Amniotic epithelial cell (primary cell): ENCODE data around the gene GPR55.

Source experiments
- DNase-seq: peaks from one replicate; pipeline ENCODE4 v3.0.0-alpha.2; 2010; ENCODE audit warnings: low read depth

Gene GPR55

DNA sequence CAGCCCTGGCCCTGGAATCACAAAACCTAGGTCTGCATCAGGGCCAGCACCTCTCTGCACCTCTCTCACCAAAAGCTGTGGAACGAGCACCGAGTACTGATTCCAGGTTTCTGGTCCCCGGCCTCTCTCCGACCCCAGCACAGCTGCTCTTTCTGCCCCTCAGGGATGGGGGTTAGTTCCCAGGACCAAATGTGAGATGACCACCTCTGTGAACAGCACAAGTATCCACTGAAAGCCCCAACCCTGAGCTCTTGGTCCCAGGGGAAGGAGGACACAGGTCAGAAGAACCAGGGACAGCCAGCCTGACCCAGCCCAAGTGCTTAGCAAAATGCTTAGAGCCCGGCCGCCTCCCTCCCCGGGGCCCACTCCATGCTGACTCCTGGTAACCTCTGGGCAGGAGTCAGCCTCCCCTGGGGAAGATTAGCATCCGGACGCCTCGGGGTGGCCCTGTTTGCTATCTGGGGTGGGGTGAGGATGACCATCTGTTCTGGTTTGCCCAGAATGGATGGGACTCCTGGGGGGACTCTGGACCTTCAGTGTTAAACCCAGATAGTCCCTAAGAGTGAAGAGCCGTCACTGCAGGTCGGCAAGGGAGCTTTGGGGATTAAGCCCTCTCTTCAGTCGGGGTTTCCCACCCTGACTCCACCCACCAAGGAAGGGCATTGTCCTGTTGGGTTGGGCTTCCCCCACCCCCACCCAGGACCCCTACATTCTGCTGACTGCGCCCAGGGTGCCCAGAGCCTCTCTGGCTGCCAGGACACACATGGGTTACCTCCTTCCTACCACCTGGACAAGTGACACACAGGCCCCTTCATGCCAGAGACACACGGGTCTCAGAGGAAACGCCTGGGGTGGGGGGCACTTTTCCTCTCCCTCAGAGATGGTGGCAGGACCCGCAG, 9.4 kb upstream of the GPR55 start:
- no peak for DNase-seq

DNA sequence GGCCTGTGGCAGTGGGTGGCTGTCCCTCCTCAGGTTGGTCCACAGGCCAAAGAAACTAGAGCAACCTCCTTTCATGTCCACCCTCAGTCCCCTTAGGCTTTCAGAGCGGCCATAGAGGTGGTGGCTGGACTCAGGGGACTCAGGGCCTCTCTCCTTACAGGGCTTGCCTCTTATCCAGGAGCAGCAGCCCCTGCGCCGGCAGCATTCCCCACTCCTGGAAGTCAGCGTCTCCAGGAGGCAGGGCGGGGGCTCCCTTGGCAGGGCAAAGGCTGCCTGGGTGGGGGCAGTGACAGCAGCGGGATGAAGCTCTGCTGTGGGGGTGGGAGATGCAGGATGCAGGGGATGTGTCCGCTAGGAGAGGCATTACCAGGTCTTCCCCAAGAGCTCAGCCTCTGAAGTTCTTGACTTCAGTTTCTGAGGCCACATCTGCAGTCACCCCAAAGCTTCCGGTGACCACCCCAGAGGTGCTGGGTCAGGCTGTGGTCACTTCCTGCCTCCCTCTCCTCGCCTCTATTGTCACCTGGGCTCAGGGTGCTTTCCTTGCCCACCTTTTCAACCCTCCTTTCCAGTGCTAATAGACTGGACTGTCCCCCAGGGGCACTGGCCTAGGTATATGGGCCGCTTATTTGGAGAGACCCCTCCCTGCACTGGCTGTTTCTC, 8.6 kb upstream of the GPR55 start:
- no peak for DNase-seq

DNA sequence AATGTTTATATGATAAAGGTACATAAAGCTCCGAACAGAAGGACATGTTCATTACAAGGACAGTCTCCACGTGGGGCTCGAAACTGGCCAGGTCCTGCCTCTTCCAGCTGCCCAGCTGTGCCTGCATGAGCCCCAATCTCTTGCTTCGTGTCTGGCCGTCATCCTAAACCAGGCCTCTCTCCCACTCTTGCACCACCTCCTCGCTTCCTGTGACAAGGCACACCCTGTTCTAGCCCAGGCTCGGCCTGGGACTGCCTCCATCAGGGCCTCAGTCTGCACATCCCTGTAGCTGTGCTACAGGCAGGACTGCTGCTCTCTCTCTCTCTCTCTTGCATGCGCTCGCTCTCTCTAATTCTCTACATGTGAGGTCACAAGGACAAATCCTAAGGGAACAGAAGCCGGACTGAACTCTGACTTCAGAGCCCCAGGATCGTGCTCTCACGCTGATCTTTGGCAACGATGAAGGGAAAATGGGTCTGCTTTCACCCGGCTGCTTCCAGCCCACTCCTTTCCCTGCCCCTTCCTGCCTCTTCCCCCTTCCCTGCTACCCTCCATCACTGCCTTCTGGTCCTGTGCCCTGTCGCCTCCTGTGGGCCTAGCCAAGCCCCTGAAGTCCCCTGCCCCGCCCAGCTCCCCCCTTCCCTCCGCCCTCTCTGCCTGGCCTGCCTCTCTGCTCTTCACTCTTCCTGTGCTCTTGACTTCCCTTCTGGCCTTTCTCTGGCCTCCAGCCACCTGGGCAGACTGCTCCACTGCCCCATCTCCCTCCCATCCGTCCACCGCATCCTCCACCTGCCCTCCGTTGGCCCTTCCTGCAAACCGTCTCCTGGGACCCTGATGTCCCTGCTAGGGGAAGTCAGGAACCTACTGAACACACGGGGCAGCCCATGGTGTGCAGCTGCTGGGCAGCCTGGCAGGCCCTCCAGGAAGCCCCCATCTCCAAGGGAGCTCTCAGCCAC, 7.8 kb upstream of the GPR55 start:
- DNase-seq, result peak; percentile 49

DNA sequence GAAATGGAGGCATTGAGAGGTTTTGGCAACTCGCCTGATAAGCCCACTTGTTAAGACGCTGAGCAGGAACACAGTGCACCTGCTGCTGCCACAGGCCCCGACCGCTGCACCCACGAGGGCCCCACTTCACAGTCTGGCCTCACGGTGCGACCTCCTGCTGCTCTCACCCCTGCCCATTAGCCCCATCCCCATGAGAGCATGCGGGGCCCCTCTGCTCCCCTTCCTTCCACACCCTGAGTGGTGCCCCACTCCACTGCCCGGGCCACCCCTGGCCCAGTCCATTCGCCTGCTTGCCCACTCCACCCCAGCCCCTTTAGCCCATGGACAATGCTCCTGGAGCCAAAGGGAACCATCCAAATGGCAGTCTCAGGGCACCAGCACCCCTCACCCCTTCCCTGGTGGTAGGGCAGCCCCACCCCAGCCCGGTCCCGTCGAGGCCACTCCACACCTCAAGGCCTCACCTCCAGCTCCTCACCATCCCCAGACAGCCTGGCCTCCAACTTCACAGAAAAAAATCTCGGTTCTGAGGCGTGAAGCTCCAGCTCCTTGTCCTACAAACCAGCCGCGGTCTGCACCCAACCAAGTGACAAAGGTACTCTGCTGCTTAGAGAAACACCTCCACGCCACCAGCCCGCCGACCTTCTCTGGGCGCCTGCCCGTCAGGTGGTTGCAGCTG, 6.7 kb upstream of the GPR55 start:
- no peak for DNase-seq

DNA sequence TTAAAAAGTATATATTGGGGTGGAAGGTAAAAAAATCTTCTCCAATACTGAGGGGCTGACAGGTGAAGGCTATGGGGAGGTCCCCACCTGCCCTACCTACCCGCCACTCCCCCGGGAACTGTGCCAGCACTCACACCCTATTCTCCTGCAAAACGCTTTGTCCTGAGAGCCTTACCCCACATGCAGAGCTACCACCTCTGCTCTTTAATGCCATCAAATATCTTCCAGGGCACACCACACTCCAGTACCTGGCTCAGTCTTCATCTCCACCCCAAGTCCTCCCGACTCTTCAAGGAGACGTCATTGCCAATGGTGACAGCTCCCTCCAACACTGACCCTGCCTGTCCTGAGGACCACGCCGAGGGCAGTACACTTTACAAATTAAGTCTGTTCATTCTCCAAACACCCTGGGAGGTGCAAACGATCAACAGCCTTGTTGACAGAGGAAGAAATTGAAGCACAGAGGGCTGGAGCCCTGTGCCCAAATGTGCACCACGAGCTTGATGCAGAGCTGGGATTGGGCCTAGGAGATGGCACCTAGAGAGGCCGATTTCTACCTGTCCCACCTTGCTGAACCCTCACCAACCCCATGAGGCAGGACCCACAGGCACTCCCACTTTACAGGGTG, 6.0 kb upstream of the GPR55 start:
- DNase-seq, result no peak

DNA sequence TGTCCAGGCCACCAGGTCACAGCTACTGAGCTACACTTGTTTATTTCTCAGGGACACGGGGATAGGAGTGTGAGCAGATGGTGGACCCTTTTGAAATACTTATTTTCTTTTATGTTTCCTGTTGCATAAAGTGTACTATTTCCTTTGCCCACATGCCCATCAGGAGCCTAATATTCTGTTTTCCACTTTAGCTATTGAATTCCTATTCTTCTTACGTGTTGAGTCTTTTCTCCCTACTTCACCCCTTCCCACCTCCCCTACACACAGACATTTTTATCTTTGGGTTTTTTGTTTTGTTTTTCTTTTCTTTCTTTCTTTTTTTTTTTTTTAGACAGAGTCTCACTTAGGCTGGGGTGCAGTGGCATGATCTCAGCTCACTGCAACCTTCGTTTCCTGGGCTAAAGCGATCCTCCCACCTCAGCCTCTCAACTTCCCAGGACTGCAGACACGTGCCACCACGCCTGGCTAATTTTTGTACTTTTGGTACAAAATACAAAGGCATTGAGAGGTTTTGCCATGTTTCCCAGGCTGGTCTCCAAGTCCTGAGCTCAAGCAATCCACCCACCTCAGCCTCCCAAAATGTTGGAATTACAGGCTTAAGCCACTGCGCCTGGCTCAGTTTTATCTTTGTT, 5.2 kb upstream of the GPR55 start:
- no peak for DNase-seq

DNA sequence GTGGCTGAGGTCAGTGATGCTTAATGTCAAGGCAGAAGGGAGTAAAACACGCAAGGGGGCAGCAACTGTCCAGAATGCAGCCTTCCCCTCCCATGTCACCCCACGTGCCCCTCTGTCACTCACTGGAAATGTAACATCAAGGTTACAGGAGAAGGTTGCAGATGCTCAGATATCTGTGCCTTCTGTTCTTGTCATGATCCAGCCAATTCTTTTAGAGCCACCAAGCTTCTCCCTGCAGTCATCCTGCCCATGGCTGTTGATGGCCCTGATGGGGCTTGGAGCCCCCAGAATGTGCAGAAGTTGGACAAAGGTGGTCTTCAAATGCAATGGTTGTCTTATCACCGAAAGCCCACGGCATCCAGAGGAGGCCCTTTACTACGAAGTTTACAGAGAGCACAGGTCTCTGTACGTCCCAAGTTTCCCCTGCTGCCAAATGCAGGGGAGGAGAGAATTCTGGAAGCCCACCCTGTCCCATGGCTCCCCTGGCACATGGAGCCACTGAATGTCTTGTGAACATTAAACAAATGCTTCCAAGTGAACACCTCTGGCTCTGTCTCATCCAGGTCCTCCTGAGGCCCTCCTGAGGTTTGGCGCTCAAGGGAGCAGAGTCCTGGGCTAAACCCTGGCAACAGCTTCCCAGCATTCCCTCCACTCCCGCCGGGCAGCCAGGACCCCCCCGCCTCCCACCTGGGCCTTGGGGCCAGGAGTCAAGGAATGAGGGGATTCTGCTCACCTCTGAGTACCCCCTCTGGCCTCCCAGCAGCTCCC, 4.5 kb upstream of the GPR55 start:
- no peak for DNase-seq

DNA sequence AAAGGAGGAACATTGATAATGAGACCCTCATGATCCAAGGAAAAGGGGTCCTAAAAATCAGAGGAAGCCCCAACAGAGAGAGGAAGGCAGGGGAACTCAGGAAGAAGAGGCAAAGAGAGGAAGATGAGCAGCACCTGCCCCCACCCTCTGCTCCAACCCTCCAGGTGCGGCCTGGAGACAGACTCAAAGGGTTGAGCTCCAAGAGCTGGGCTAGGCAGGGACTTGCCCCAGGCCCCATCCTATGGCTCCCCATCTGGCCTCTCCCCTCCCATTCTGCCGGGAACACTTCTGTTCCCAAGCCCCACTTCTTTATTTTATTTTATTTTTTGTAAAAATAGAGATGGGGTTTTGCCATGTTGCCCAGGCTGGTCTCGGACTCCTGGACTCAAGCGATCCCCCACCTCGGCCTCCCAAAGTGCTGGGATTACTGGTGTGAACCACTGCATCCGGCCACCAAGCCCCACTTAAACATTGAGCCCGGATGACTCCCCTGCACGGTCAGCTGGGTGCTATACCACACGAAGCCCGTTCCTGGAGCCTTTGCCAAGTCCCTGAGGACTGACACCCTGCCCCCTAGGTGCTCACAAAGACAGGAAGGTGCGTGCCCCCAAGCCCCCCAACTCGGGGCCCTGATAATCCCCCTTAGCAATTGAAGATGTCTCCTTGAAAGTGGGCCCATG, 3.8 kb upstream of the GPR55 start:
- DNase-seq, result no peak

DNA sequence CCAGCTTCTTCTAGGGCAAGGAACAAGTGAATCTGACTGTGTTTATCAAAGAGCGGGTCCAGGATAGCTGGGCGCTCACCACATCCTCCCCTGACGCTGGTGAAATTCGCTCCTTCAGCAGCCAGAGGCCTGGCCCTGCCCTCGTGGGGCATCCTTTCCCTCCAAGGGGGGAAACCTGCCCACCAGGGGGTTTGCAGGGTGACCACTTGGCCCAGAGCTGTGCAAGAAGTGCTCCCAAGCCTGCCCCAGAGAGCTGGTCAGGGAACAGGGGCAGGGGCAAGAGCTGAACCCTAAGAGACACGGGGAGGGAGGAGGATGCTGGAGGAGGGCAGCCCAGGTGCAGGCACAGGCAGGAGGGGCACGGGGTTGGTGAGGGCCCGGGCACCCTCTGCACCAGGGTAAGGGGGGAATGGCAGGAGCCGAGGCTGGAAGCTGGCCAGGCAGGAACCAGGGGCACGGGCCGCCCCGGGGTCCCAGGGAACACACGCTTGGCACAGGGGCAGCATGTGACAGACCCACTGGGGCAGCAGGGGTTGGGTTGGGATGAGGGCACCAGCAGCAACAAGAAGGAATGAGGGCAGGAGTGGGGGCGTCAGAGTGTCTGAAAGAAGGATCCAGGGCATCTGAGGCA, 2.8 kb upstream of the GPR55 start:
- DNase-seq, result no peak

DNA sequence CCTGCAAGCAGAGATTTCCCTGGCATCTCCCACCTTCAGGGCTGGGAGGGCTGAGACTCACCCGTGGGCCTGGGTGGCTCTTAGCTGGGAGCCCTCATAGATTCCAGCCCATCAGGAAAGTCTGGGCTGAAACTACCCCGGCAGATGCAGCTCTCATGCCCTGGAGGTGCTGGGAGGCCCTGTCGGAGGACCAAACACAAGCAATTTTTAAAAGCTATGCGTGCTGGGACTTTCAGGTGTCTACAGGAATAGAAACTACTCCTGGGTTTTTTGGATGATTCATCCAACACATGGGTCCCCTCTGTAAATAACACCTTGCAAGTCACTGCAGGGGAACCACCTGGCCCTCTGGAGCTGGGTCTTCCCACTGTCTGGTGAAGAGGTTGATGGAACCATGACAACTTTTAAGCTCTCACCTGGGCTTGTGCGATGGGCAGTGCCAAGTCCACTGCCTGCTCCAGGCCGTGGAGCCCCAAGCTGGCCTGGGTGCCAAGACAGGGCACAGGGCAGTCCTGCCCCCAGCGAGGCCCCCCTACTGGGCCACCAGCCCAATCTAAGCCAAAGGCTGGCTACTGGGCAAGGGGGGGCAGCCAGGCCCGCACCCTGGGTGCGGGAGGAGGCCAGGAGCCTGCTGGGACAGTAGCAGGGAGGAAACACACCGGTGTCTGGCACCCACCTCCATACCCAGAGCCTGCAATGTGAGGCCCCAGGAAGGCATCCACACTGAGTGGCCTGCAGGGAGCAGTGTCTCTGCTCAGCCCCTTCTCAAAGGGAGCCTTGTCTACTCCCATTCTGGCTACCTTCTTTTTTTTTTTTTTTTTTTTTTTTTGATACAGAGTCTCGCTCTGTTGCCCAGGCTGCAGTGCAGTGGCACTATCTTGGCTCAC, 1.1 kb upstream of the GPR55 start:
- DNase-seq, result no peak

DNA sequence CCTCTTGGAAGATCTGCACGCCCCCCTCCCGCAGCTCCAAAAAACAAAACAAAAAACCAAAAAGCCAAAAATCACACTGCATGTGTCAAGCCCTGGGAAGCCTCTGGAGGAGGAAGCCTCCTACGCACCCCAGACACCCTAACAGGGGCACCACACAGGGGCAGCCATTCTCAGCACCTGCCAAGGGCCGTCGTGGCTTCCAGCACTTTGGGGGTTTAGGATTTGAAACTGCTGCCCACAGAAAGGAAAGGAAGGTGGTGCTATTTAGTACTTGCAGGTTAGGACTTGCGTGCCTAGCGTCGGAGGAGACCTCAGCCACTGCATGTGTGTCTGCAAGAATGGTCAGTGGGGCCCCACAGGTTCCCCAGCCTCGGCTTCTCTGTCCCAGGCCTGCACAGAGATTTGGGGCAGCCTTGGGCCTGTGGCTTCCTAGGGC, 419 bp upstream of the GPR55 start:
- no peak for DNase-seq

DNA sequence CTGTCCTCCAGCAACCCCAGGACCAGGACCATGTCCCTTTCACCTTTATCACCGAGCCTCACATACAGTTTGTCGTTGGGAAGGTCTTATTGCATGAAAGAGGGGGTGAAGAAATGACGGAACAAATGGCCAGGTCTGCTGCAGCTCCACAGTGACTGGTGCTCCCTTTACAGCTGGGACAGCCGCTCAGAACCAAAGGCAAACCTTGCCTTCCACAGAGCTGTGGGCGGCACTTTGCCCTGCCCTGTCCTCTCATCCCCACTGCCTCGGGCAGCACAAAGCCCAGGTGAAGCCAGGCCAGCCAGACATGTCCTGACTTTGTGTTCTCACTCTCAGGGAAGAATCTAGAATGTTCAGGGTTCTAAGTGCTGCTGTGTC, 961 bp downstream of the GPR55 start:
- DNase-seq, result no peak

DNA sequence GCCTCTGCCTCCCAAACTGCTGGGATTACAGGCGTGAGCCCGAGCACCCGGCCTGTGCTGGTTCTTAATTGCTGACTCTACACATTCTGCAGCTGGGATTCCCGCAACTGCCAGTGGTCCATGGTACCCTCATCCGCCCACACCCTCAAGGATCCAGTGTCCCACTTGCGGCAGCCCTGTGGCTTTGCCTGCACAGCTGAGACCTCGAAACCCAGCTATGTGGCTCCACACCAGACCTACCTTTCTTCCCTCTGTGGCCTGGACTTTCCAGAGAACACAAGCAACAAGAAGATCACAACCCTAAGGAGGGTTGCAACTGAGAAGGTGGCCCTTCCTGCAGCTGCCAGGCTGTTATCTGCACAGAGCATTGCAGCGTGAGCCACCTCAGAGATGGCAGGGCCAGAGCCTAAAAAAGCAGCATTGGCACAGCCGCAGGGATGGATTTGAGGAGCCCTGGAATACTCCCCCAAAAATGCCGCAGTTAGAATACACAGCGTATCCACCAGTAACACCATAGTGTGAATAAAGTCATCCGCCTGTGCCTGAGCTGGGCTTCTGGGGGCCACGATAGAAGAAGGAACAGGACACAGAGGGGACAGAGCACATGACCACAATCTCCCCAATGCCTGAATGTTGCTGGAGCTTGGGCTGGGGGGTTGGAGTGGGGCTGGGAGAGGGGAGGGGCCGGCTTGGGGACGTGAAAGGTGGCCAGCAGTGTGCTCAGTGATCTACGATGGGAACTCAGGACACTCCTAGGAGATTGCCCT, 1.9 kb downstream of the GPR55 start:
- no peak for DNase-seq

DNA sequence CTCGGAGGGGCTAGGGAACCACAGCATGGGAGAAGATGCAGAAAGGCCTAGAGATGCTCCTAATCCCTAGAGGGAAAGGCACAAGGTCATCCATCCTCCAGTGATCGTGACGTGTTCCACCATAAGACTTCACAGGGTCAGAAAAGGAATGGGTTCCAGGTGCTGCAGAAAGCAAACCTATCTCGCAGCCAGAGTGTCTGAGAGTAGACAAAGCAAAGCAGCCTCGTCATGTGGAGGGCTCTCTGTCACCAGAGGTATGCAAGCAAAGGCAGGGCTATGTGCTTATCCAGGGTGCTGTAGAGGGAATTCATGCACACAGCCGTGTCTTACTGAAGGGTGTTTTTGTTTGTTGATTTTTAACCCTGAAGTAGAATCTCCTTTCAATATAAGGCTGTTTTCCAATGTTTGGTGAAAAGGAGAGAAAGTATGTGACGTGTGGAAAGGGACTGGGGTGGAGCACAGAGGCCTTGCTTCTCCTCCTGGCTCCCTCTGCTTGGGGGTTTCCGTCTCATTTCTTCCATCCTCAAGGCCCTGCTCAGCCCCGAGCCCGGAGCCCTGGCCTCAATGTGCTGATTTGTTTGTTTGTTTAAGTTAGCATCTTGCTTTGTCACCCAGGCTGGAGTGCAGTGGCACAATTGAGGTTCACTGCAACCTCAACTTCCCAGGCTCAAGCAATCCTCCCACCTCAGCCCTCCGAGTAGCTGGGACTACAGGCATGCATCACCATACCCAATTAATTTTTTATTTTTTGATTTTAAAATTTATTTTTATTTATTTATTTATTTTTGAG, 3.0 kb downstream of the GPR55 start:
- no peak for DNase-seq

DNA sequence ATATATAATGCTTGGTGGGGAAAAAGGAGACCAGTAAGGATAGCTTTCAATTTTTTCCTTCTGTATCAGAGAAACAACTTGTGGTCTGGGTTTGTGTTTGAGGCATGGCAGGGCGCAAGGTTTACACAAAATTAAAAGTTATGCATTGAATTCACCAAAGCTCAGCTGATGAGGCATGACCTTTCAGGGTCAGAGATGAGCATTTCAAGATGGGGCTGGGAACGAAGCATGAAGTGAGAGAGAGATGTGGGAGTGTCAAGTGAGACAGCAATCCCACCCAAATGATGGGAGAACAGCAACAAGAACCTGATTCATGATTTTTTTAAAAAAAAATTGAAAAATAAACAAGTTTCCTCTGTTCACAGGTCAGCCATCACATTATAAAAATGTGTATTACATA, 4.9 kb downstream of the GPR55 start:
- no peak for DNase-seq

DNA sequence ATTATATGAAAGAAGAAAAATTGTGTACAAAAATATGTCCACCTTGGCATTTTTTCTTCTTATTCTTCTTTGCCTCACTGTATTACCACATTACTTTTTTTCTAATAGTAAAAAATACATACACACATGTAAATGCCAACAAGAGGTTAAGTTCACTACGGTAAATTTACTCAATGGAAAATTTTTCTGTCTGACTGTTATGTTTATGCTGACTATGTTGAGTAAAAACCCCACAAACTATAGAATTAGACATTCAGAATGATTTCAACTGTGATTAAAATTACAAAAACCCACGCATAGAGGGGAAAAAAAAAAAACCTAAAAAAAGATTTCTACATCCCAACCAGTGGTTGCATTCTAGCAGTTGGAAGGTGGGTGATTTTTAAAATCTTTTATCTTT, 5.4 kb downstream of the GPR55 start:
- no peak for DNase-seq
